GM21423 (cell line): ENCODE results near the gene TCFL5.
A peak's percentile ranks its signal among the peaks of the same experiment; 100 is the strongest.

Source experiments
- ATAC-seq: cut with Tn5 transposase; IDR thresholded peaks from one replicate; pipeline ENCODE4 v1.9.1; 2021; ENCODE audit warnings: mild to moderate bottlenecking, moderate library complexity; ENCODE audit not compliant: unreplicated experiment

The TCFL5 gene

DNA sequence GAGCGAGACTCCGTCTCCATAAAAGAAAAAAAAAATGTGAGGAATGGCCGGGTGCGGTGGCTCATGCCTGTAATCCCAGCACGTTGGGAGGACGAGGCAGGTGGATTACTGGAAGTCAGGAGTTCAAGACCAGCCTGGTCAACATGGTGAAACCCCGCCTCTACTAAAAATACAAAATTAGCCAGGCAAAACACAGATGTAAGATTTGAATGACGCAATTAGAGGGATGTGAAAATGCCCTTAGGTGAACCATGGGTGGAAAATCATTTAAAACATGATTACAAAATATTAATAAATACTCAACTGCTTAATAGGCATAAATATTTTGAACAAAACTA lies 23.9 kb downstream of the TCFL5 start:
- ATAC-seq, result peak; percentile 15

DNA sequence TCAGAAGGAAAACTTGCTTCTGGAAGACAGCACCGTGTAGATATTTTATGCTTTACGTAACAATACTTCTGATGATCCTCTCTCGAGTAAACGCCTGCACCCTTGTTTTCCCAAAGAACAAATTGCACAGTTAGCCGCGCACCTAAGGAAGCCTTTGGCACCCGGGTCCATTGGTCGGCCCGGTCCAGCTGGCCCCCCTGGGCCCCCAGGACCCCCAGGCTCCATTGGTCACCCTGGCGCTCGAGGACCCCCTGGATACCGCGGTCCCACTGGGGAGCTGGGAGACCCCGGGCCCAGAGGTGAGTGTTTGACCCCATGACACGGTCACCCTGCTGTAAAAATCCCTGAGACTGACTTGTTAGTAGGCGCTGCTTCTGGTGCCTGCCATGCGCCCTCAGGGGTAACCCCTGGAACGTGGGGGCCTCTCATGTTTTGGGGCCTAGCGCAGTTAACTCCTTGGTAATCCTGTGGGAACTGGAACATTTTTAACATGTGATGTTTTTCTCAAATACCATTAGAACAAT lies 24.6 kb downstream of the TCFL5 start:
- no peak for ATAC-seq

DNA sequence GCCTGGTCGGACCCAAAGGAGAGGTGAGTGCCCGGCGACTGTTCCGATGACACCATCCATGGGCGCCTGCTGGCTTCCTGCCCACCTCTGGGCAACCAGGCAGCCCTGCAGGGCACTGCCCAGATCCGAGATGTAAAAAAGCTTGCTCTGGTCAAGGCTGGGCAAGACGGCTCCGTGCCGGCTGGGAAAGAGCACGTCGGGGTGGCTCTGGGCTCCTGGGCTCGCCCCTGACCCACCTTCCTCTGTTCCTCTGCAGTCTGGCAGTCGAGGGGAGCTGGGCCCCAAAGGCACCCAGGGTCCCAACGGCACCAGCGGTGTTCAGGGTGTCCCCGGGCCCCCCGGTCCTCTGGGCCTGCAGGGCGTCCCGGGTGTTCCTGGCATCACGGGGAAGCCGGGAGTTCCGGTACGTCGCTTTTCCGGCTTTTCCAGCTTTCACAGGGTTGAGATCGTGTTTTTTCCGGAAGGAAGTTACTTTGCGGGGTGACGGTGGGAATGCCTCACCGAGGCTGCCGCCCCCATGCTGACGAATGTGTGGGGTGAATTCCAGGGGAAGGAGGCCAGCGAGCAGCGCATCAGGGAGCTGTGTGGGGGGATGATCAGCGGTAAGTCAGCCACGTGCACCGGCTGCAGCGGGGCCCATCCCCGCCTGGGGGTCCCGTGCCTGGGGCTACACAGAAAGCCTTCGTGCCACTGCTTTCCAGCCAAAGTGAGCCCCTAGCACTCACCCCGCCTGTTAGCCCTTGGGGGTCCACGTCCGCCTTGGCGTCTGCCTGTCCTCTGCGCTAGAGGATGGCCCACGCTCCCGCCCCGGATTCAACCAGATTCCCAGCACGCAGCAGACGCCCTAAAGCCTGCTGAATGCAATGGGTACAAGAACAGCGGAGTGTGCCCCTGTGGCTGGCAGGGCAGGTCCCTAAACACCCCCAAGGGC lies 25.4 kb downstream of the TCFL5 start:
- ATAC-seq, result no peak

DNA sequence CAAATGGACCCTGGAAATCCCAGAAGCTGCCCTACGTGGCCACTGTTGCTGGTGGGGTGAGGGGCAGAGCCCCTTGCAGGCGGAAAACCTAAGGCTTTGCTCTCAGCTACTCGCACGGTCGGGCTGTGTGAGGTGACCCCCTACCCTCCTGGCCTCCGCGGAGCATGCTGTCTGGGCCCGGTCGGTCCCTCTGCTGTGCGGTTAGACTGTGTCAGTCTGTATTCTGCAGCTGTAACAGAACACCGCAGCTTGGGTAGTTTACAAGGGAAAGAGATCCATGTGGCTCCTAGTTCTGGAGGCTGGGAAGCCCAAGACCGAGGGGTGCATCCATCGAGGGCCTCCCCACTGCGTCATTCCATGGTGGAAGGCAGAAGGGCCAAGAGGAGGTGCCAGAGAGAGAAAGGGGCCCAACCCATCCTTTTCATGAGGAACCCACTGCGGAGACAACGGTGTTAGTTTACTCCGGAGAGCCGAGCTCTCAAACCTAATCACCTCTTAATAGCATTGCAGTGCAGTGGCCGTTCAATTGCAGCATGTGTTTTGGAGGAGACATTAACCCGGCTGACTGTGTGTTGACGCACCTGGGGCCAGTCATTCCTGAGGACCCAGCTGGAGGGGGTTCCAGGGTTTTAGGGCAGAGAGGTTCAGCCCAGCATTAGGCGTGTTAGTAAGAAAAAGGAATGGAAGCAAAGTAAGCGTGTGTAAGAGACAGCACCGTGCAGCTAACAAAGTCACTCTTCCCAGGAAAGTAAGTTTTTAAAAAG lies 26.5 kb downstream of the TCFL5 start:
- ATAC-seq, result no peak

DNA sequence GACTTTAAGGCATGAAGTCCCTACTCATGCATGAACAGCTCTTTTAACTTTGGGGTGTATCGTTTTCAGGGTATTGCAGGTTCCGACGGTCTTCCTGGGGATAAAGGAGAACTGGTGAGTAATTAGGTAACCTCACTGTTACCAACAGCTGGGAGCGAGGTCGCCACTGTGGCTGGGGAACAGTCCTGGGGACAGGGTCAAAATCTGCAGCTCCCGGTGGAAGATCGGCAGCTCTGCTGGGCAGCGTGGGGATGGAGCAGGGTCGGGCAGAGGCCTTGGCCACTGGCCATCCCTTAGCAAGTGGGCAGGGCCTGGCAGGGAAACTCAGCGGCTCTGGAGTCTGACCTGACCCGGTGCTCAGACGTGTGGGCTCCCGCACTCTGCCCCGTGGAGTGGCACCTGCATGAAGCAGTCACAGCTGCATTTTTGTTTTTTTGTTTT lies 28.7 kb downstream of the TCFL5 start:
- ATAC-seq, result peak; percentile 28

DNA sequence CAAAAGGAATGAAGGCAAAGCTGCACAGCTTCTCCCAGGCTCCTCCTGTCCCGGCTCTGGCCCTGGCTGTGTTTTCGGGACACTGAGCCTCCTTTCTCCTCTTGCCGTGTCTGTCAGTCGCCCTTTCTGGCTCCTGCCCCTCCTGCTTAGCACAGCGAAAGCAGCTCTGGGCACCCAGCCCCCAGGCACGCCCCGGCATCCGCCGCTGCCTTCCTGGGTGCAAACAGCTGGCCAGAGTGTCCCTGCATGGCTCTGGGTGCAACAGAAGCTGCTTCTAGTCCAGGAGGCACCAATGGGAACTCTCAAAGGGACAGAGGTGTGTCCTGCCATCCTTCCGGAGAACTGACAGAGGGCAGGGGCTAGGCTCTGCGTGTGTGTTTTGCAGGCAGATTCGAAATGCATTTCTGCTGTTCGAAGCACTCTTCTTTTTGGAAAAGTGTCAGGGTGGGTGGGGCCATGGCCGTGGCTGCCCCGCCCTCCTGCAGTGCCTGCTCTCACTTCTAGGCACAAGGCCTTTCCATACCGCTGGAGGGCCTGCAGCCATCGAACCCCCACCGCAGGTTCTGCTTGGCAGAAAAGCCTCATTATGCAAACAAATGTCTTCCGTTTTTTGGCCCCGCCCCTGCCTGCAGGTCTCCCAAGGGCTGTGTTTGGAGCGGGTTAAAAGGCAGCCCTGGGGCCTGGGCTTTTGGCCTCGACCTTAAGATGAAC lies 29.3 kb downstream of the TCFL5 start:
- peak; percentile 67 for ATAC-seq

DNA sequence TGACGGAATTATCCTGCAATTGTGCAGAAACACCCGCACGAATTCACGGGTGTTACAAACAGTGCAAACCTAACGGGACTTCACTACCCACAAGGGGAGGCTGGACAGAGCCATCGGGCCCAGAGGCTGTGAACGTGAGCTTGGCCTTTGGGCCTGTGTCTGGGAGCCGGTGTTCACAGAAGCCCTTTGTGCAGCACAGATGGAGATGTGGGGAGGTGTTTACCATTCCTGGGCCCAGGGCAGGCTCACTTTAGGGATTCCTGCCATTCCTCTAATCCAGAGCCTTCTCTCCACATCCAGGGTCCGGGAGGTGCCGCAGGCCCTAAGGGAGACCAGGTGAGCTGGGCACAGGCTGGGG lies 29.8 kb downstream of the TCFL5 start:
- ATAC-seq, result no peak

DNA sequence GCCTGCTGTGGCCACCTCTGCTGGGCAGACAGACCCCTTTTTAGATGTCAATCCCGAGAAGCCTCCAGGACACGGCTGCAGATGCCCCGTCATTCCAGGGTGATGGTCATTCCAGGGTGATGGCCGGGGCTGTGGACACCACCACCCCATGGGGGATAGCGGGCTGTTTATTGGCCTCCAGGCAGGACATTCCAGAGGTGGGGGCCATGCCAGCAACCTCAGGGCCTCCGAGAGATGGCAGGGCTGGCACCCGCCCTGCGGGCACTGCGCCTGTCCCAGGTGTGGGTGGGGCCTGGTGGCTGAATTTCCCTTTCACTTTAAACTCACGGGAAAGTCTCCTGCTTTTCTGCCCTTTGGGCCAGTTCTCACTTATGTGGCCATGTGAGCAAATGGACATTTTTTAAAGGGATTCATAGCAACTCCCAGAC lies 30.2 kb downstream of the TCFL5 start:
- no peak for ATAC-seq

DNA sequence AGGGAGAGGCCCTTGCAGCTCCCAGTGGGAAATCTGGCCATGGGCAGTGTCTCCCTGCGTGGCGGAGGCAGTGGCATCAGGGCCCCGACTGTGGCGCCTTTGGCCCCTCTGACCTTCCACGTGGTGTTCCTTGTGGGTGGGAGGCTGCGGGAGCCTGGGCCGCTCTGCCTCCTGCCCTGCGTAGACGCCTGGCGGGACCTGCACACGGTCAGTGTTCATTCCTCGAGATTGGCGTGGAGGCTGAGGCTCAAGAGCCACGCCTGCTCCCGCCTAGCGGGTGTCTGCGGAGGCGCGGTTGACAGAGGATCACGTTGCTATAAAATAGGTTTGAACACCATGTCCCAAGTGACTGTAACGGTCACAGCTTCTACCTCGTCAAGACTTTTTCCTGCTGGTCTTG lies 30.8 kb downstream of the TCFL5 start:
- no peak for ATAC-seq

DNA sequence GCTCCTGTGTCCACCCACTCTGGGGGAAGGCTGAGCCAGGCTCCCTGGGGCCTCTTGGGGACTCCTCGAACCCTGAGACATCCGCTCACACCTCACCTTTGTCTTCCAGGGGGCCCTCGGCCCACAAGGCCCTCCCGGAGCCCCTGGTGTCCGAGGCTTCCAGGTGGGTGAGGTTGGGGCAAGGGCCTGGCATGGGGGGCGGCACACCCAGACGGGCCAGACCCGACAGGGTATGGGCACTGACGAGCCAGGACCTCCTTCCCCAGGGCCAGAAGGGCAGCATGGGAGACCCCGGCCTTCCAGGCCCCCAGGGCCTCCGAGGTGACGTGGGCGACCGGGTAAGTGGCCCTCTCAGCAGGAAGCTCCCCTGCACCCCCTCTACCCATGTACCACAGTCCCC lies 31.4 kb downstream of the TCFL5 start:
- ATAC-seq, result no peak

DNA sequence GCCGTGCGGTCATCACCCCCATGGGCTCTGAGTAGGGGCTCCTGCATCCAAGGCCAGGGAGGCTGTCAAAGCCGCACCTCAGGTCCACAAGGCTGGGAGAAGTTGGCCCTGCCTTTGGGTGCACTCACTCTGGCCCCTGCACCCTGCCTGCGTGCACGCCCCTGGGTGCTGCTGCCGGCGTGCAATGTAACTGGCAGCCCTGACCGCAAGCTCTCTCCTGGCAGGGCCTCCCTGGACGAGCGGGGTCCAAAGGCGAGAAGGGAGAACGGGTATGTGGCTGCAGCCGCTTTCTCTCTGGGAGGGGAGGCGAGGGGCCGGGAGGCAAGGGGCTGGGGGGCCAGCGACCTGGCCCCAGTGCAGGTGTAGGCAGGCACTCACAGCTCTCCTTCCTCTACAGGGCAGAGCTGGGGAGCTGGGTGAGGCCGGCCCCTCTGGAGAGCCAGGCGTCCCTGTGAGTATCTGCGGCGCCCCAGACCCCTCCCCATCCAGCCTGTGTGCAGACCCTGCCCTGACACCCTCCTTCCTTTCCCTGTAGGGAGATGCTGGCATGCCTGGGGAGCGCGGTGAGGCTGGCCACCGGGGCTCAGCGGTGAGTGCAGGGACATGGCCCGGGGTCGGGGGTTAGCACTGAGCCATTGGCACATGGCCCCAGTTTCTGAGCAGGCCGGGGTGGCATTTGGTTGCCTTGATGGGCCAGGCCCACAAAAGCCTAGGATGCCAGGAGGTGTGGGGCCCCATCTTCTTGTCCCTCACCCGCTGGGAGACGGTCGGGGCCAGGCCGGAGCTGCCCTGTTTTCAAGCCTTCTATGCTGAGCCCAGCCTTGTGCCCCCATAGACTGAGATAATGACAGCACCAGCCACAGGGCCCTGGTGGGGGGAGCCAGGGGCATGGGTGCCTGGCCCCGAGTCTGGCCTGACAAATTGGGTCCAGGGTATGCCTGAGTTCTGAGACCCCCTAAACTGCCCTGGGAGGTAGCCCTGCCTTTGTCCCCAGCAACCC lies 32.1 kb downstream of the TCFL5 start:
- no peak for ATAC-seq

DNA sequence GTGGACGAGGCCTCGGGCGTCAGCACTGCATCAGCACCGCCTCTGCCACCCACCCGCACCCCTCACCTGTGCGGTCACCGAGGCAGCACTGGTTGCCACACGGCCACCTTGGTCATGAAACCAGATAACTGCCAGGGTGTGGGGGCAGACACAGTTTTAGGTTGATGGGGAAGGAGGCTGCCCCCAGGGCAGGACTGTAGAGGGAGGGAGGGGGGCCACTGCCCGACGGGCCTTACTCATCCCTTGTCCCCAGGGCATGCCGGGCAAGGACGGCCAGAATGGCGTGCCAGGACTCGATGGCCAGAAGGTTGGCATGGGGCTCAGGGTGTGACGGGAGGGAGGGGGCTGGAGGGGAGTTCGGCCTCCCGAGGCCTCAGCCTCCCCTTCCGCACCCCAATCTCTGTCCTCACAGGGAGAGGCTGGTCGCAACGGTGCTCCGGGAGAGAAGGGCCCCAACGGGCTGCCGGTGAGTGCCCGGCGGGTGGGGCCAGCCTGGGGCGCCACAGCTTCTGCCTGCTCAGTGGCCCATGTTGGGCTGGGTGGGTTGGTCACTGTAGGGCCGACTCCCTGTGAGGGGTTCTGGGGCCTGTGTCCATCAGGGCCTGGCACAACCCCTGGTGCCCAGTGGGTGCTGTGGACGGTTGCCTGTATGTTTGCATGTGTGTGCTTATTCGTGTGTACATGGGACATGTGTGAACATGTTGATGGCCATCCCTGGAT lies 33.0 kb downstream of the TCFL5 start:
- ATAC-seq, result no peak

DNA sequence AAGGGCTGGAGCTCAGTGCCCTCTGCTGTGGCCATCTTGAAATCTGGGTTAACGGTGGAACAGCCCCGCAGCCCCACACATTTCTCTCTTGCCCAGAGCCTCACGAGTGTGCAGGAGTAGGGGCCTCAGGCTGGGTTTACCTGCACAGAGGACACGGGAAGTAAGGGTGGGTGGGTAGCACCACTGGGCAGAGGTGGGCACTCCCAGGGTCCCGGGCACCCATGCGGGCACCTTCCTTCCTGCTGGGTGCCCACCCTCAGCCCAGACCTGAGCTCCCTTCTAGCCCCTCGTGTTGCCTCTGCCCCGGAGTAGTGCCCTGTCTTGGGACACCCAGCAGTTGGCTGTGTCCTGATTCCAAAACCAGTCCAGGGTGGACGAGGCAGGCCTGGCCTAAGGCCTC lies 33.6 kb downstream of the TCFL5 start:
- no peak for ATAC-seq

DNA sequence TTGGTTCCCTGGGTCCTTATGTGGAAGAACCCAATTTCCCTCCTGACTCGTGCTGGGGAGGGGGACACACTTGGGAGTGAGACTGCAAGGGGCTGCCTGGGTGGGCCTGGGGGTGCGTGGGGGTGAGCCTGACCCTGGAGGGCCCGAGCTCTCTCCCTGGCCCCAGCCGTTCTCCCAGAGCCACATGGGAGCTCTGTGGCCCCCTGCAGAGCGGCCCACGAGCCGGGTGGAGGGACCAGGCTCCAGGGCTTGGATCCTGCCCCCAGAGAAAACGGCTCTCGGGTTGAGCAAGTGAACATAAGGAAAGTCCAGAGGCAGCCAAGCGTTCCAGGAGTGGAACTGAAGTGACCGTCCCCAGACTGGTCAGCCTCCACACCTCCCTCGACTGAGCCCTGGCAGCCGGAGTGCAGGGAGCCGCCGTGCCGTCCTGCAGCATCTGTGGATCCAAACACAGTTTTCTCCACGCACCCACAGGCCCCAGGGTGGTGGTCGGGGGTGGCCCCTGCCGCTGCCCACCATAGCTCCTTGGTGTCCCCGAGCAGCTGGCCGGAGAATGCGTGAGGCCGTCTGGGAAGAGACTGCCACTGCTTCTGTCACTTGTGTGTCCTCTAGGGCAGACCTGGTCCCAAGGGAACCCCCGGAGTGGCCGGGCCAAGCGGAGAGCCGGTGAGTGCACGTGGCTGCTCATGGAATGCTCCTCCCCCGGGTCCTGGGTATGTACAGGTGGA lies 34.1 kb downstream of the TCFL5 start:
- ATAC-seq, result no peak

DNA sequence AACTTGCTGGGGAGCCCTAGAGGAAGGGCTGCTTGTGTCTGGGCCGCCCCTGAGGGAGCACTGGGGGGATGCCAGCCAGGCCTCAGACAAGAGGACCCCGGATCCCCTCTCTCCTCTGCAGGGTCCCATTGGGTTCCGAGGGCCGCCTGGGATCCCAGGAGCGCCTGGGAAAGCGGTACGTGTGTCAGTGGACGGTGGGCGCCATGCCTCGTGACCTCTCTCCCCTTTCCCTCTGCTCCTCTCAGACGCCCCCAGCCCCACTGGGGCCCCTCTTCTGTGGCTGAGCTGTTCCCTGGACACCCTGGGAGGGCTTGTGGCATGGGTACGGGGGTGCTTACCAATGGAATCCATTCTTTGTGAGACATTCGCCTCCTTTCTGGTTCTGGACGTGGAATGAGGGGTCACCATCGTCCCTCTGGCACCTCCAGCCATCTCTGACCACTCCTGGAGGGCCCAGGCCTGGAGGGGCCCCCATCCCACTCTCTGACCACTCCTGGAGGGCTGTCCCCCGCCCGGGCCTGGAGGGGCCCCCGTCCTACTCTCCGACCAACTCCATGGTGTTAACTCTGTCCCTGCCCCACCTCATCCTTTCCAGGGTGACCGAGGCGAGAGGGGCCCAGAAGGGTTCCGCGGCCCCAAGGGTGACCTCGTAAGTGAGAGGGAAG lies 34.8 kb downstream of the TCFL5 start:
- no peak for ATAC-seq

DNA sequence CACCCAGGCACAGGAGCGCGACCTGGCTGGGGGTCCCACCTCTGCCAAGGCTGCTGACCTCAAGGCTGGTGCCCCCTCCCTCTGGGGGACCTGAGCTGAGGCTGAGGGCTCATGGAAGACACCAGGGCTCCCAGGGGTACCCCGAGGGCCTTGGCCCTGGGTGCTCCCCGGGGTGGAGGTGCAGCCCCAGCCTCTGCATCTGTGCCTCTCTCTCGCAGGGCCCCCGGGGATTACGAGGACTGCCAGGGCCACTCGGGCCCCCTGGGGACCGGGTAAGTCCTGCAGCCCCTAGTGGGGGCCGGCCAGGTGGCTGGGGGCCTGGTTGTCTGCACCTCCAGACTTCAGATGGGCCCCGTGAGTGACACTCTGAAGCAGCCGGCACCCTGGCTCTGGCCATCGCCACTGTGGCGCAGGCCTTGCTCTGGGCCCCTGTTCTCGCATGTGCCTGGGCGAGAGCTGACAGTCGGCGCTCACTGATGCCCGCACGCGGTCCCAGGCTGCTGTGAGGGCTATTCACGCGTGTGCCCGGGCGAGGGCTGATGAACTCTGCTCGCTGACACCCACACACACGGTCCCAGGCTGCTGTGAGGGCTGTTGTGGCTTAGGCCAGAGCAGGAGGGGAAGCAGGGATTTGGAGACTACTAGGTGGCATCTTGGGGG lies 35.5 kb downstream of the TCFL5 start:
- ATAC-seq, result no peak

DNA sequence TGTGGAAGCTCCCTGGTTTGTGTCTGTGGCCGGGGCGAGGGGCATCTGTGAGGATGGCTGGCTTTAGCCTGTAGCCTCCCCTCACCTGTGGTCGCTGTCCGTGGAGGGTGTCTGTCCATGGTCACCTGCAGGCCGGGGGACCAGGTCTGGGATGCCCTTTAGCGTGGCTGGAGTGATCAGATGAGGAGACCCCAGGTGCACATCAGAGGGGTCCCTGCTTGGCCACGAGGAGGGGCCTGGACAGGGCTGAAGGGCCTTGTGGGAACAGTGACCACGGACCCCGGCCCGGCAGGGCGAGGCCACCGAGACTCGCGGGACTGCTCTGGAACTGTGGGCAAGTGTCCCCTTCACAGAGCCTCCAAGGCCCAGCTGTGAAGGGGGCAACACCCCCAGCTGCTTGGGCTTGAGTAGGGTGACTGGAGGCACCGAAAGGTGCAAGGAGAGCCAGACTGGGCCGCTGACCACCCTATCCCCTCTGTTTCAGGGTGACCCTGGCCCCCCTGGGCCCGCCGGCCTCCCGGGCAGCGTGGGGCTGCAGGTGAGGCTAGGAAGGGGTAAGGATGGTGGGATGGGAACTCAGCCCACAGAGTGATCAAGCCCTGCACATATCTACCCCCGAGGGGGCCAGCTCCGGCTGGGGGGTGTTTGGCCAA lies 36.2 kb downstream of the TCFL5 start:
- no peak for ATAC-seq
